WERI-Rb-1 (cell line): ENCODE results near the gene PNPLA3.

ENCODE experiments used
- DNase-seq: peaks from one replicate; pipeline ENCODE4 v3.0.0-alpha.2; 2020
- H3K27ac ChIP-seq: fragments of 250-450 bp; sonication (Bioruptor Pico); 2 replicates; pipeline ENCODE4 v1.5.1; 2020; ENCODE audit warnings: mild to moderate bottlenecking, moderate library complexity
- H3K27me3 ChIP-seq: fragments of 250-450 bp; sonication (Bioruptor Pico); 2 replicates; pipeline ENCODE4 v1.5.1; 2021; ENCODE audit warnings: mild to moderate bottlenecking, low read depth, moderate library complexity; ENCODE audit not compliant: insufficient read depth, severe bottlenecking
- H3K36me3 ChIP-seq: fragments of 250-450 bp; sonication (Bioruptor Pico); 2 replicates; pipeline ENCODE4 v1.5.1; 2020; ENCODE audit warnings: mild to moderate bottlenecking, moderate library complexity
- H3K4me3 ChIP-seq: 2 replicates; pipeline ENCODE4 v1.5.1; 2011; ENCODE audit warnings: low read depth, mild to moderate bottlenecking, control low read depth, low read length
- H3K9me3 ChIP-seq: fragments of 250-450 bp; sonication (Bioruptor Pico); 2 replicates; pipeline ENCODE4 v1.5.1; 2021; ENCODE audit warnings: mild to moderate bottlenecking, moderate library complexity; ENCODE audit not compliant: severe bottlenecking
- TF ChIP-seq, protein P1 (sequence below): IDR thresholded peaks from 2 replicates; pipeline ENCODE4 v1.5.1; 2011; ENCODE audit warnings: low read depth, mild to moderate bottlenecking, control low read depth, inconsistent platforms, low read length

Gene PNPLA3

DNA sequence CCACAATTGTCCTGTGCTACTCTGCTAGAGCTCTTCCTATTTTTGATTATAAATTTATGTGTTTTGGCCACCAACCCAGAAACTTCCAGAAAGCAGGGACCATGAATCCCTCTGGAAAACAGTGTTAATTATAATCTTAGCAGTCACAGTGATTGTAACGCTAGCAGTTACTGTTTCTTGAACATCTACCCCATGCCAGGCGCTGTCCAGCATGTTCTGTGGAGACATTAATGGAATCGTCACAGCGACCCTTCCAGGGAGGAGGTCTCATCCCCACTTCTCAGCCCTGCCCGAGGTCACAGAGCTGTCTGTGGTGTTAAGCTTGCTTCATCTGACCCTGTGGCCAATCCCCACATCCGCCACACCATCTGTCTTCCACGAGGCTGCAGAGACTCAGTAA is 17.9 kb upstream of the PNPLA3 start:
- no peaks in the 10 kb centered on the region for H3K9me3 ChIP-seq
- H3K27ac ChIP-seq: peak overlapping the region; percentile 66
- H3K4me3 ChIP-seq: no peak overlapping the region
- no peaks in the 10 kb centered on the region for H3K27me3 ChIP-seq
- DNase-seq: peak; percentile 78
- no peaks in the 10 kb centered on the region for H3K36me3 ChIP-seq
- TF ChIP-seq, protein P1, sequence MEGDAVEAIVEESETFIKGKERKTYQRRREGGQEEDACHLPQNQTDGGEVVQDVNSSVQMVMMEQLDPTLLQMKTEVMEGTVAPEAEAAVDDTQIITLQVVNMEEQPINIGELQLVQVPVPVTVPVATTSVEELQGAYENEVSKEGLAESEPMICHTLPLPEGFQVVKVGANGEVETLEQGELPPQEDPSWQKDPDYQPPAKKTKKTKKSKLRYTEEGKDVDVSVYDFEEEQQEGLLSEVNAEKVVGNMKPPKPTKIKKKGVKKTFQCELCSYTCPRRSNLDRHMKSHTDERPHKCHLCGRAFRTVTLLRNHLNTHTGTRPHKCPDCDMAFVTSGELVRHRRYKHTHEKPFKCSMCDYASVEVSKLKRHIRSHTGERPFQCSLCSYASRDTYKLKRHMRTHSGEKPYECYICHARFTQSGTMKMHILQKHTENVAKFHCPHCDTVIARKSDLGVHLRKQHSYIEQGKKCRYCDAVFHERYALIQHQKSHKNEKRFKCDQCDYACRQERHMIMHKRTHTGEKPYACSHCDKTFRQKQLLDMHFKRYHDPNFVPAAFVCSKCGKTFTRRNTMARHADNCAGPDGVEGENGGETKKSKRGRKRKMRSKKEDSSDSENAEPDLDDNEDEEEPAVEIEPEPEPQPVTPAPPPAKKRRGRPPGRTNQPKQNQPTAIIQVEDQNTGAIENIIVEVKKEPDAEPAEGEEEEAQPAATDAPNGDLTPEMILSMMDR: no peak

DNA sequence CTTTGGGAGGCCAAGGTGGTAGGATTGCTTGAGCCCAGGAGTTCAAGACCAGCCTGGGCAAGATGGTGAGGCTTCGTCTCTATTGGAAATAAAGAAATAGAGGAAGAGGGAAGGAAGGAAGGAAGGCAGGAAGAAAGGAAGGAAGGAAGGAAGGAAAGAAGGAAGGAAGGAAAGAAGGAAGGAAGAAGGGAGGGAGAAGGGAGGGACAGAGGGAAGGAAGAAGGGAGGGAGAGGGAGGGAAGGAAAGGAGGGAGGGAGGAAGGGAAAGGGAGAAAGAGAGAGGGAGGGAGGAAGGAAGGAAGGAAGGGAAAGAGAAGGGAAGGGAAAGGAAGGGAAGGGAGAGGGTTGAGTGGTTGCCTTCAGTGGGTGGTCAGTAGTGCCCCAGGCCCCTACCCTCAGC is 13.9 kb upstream of the PNPLA3 start:
- H3K27me3 ChIP-seq: no peaks in the 10 kb centered on the region
- TF ChIP-seq, protein P1: no peak

DNA sequence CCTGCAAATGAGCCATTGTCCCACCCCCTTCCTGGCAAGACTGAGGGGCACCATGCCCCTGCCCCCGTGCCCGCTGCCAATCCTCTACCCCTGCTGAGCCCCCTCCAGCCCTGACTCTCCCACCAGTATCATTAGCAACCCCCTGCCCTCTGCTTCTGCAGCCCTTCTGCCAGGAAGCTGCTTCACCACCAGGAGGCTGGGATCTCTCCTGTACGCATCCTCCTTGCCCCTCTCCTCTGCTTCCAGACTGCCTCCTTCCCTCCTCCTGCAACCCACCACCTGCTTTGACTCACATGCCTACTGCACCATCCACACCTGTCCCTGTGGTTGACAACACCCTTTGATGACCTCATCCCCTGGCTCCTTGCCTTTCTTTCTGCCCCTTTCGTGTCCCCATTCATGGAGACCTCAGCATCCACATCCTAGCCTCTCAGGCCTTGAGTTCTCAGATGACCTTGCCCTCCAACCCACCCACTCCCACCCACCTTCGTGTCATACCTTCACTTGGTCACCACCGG is 13.4 kb upstream of the PNPLA3 start:
- Histone ChIP-seq H3K36me3 (no peaks in the 10 kb centered on the region), H3K4me3 (no peak overlapping the region), H3K27me3 (no peaks in the 10 kb centered on the region), H3K27ac (no peak overlapping the region), H3K9me3 (no peaks in the 10 kb centered on the region)
- TF ChIP-seq, protein P1: no peak
- DNase-seq: no peak

More for the DNA sequence above, 13.9 kb upstream of the PNPLA3 start:
- Histone ChIP-seq H3K4me3 (no peak overlapping the region), H3K27ac (no peak overlapping the region), H3K9me3 (no peaks in the 10 kb centered on the region), H3K36me3 (no peaks in the 10 kb centered on the region)
- no peak for DNase-seq

DNA sequence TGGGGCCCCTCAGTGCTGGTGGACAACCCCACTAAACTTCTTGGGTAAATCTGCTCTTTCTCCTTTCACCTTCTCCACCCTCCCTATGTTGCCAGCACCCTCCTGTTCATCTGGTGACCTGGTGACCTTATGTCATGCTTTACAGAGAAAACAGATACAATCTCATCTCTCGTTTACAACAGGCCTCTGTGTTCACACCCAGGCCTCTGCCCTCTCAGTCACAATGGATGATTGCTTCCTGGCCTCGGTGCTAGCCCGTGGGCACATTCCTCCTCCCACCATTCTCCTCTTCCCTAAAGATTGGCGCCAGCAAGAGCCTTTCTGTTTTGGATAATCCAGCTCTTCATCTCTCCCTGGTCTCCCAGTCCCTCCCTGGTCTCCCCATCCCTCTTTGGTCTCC is 12.3 kb upstream of the PNPLA3 start:
- TF ChIP-seq, protein P1: no peak
- H3K4me3 ChIP-seq: no peak overlapping the region
- H3K9me3 ChIP-seq: peaks cover under 1% of the 10 kb centered on the region
- H3K27ac ChIP-seq: no peak overlapping the region
- H3K27me3 ChIP-seq: no peaks in the 10 kb centered on the region
- no peaks in the 10 kb centered on the region for H3K36me3 ChIP-seq
- no peak for DNase-seq

DNA sequence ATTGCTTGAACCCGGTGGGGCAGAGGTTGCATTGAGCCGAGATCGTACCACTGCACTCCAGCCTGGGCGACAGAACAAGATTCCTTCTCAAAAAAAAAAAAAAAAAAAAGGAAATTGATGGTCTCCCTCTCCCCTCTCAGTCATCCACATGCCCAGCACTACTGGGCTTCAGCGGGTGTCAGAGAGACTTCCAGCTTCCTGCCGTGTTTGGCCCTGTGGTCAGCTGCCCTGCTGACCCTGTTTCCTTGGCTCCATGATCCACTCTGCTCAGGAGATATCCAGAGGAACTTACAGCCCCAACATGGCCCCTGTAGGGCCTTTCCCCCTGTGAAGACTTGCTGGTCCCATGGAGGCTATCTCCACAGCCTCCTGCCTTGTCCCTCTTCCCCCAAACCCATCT is 6.1 kb upstream of the PNPLA3 start:
- Histone ChIP-seq H3K36me3 (no peaks in the 10 kb centered on the region), H3K9me3 (peaks cover 5% of the 10 kb centered on the region), H3K27ac (no peak overlapping the region), H3K27me3 (no peaks in the 10 kb centered on the region), H3K4me3 (no peak overlapping the region)
- TF ChIP-seq, protein P1: no peak
- no peak for DNase-seq
